Adipocyte (in vitro differentiated cells): ENCODE measurements around the gene RNASE8.

Source experiments
- DNase-seq: peaks from one replicate; pipeline ENCODE4 v3.0.0-alpha.2; 2015; ENCODE audit warnings: low read depth
- H3K27me3 ChIP-seq: replicated peaks from 2 replicates; pipeline ENCODE4 v1.7.0; 2013; ENCODE audit warnings: mild to moderate bottlenecking, low read length, moderate library complexity; ENCODE audit not compliant: control insufficient read depth, insufficient read depth
- H3K36me3 ChIP-seq: 2 replicates; pipeline ENCODE4 v1.7.0; 2013; ENCODE audit warnings: low read length, mild to moderate bottlenecking, moderate library complexity; ENCODE audit not compliant: control insufficient read depth, insufficient read depth, severe bottlenecking
- H3K4me1 ChIP-seq: 2 replicates; pipeline ENCODE4 v1.7.0; 2013; ENCODE audit warnings: mild to moderate bottlenecking, low read length, moderate library complexity; ENCODE audit not compliant: control insufficient read depth, insufficient read depth
- H3K4me3 ChIP-seq: 2 replicates; pipeline ENCODE4 v1.7.0; 2013; ENCODE audit warnings: mild to moderate bottlenecking, low read length, moderate library complexity
- H3K9ac ChIP-seq: 2 replicates; pipeline ENCODE4 v1.7.0; 2013; ENCODE audit warnings: mild to moderate bottlenecking, low read length, moderate library complexity
- H3K9me3 ChIP-seq: 2 replicates; pipeline ENCODE4 v1.7.0; 2013; ENCODE audit warnings: mild to moderate bottlenecking, low read length, moderate library complexity; ENCODE audit not compliant: control insufficient read depth

RNASE8 gene

GRCh38 chr14:21078726-21079125 is 21.1 kb downstream of the RNASE8 start:
- no peaks in the 10 kb centered on the region for H3K27me3 ChIP-seq
- no peak for DNase-seq
- peaks cover 3% of the 10 kb centered on the region for H3K4me1 ChIP-seq
- no peak overlapping the region for H3K4me3 ChIP-seq
- peaks cover 92% of the 10 kb centered on the region for H3K36me3 ChIP-seq
- H3K9me3 ChIP-seq, result no peaks in the 10 kb centered on the region
- no peak overlapping the region for H3K9ac ChIP-seq

GRCh38 chr14:21081521-21082142 is 24.0 kb downstream of the RNASE8 start:
- H3K4me1 ChIP-seq, result peaks cover 27% of the 10 kb centered on the region
- no peak overlapping the region for H3K4me3 ChIP-seq
- no peak overlapping the region for H3K9ac ChIP-seq
- no peaks in the 10 kb centered on the region for H3K9me3 ChIP-seq
- no peaks in the 10 kb centered on the region for H3K27me3 ChIP-seq
- H3K36me3 ChIP-seq, result peaks cover 90% of the 10 kb centered on the region
- no peak for DNase-seq

GRCh38 chr14:21083565-21084325 is 26.1 kb downstream of the RNASE8 start:
- H3K9ac ChIP-seq, result no peak overlapping the region
- no peaks in the 10 kb centered on the region for H3K27me3 ChIP-seq
- H3K36me3 ChIP-seq, result peaks cover 84% of the 10 kb centered on the region
- H3K4me3 ChIP-seq, result no peak overlapping the region
- no peak for DNase-seq
- peaks cover 33% of the 10 kb centered on the region for H3K4me1 ChIP-seq
- no peaks in the 10 kb centered on the region for H3K9me3 ChIP-seq

GRCh38 chr14:21084396-21084795 is 26.8 kb downstream of the RNASE8 start:
- H3K4me3 ChIP-seq, result no peak overlapping the region
- H3K4me1 ChIP-seq, result peaks cover 33% of the 10 kb centered on the region
- peaks cover 84% of the 10 kb centered on the region for H3K36me3 ChIP-seq
- no peaks in the 10 kb centered on the region for H3K9me3 ChIP-seq
- no peak for DNase-seq
- H3K27me3 ChIP-seq, result no peaks in the 10 kb centered on the region
- H3K9ac ChIP-seq, result no peak overlapping the region

- Histone ChIP-seq H3K36me3 (peaks cover 83% of the 10 kb centered on the region), H3K9ac (peak overlapping the region; percentile 14), H3K4me3 (no peak overlapping the region), H3K4me1 (peaks cover 33% of the 10 kb centered on the region), H3K27me3 (no peaks in the 10 kb centered on the region), H3K9me3 (no peaks in the 10 kb centered on the region)
- peak; percentile 87 for DNase-seq
Observed at GRCh38 chr14:21084998-21085853, 27.6 kb downstream of the RNASE8 start.

- H3K9ac ChIP-seq, result no peak overlapping the region
- no peaks in the 10 kb centered on the region for H3K9me3 ChIP-seq
- H3K4me3 ChIP-seq, result no peak overlapping the region
- DNase-seq, result no peak
- peaks cover 33% of the 10 kb centered on the region for H3K4me1 ChIP-seq
- peaks cover 81% of the 10 kb centered on the region for H3K36me3 ChIP-seq
- H3K27me3 ChIP-seq, result no peaks in the 10 kb centered on the region
Observed at GRCh38 chr14:21086908-21087293, 29.3 kb downstream of the RNASE8 start.

GRCh38 chr14:21087294-21088091 is 29.9 kb downstream of the RNASE8 start:
- peak; percentile 89 for DNase-seq
- Histone ChIP-seq H3K9me3 (no peaks in the 10 kb centered on the region), H3K4me1 (peaks cover 33% of the 10 kb centered on the region), H3K36me3 (peaks cover 75% of the 10 kb centered on the region), H3K27me3 (no peaks in the 10 kb centered on the region), H3K4me3 (no peak overlapping the region), H3K9ac (no peak overlapping the region)

- DNase-seq, result no peak
- Histone ChIP-seq H3K36me3 (peaks cover 68% of the 10 kb centered on the region), H3K9me3 (no peaks in the 10 kb centered on the region), H3K9ac (no peak overlapping the region), H3K4me3 (no peak overlapping the region), H3K27me3 (no peaks in the 10 kb centered on the region), H3K4me1 (peaks cover 30% of the 10 kb centered on the region)
Observed at GRCh38 chr14:21088687-21089086, 31.1 kb downstream of the RNASE8 start.

GRCh38 chr14:21089271-21089670 is 31.6 kb downstream of the RNASE8 start:
- Histone ChIP-seq H3K4me1 (peaks cover 27% of the 10 kb centered on the region), H3K9ac (no peak overlapping the region), H3K36me3 (peaks cover 63% of the 10 kb centered on the region), H3K9me3 (no peaks in the 10 kb centered on the region), H3K27me3 (no peaks in the 10 kb centered on the region), H3K4me3 (no peak overlapping the region)
- DNase-seq, result no peak

GRCh38 chr14:21089877-21090193 is 32.2 kb downstream of the RNASE8 start:
- H3K9ac ChIP-seq, result no peak overlapping the region
- H3K4me1 ChIP-seq, result peaks cover 21% of the 10 kb centered on the region
- H3K4me3 ChIP-seq, result no peak overlapping the region
- no peak for DNase-seq
- peaks cover 57% of the 10 kb centered on the region for H3K36me3 ChIP-seq
- H3K9me3 ChIP-seq, result no peaks in the 10 kb centered on the region
- H3K27me3 ChIP-seq, result no peaks in the 10 kb centered on the region
